SK-N-SH (cell line): ENCODE data around the gene SENP1. TPM values are rescaled to one million over a fixed set of nuclear protein-coding genes. Genes with fewer than 3 reads are reported as not detected.

Experiments used
- CTCF ChIA-PET: fragments of 300-600, 350-600 bp; formaldehyde crosslinking; extraction: SDS; loops from one replicate; lab custom pipeline; 2021; lab: Yijun Ruan, JAX
- POLR2A ChIA-PET: fragments of 350-600 bp; sonication (Branson Sonifier 250); formaldehyde crosslinking; extraction: SDS; loops from one replicate; lab custom pipeline; 2020; ENCODE audit warnings: antibody characterized with exemption, inconsistent platforms; lab: Yijun Ruan, JAX
- DNase-seq: peaks from one replicate; pipeline ENCODE4 v3.0.0; 2012
- H2AFZ ChIP-seq: fragments of 200-600 bp; sonication (generic); 2 replicates; pipeline ENCODE4 v1.8.1; 2016; ENCODE audit warnings: antibody characterized with exemption, mild to moderate bottlenecking, low read depth
- H3F3A ChIP-seq: fragments of 200-600 bp; sonication (generic); replicated peaks from 2 replicates; pipeline ENCODE3; 2016; ENCODE audit warnings: antibody characterized with exemption, mild to moderate bottlenecking; ENCODE audit not compliant: insufficient read depth
- H3K27ac ChIP-seq, 2 experiments: fragments of 200-500 bp in 1 of 2; fragments of 200-600 bp in 1 of 2; sonication (Bioruptor generic) in 1 of 2; sonication (generic), shearing (Covaris generic) in 1 of 2; 2 replicates each; pipeline versions ENCODE4 v1.5.1 to v1.6.1; 2014 to 2016; ENCODE audit warnings: low read depth in 2 of 2, inconsistent platforms in 1 of 2, low read length in 1 of 2, mild to moderate bottlenecking in 1 of 2, mixed read lengths in 1 of 2
- H3K27me3 ChIP-seq: fragments of 200-600 bp; sonication (generic), shearing (Covaris generic); 2 replicates; pipeline ENCODE4 v1.6.1; 2016; ENCODE audit warnings: mixed run types; ENCODE audit not compliant: insufficient read depth
- H3K36me3 ChIP-seq, 2 experiments: fragments of 200-500 bp in 1 of 2; fragments of 200-600 bp in 1 of 2; sonication (Bioruptor generic) in 1 of 2; sonication (generic) in 1 of 2; replicated peaks in 1 of 2; 2 replicates each; pipeline versions ENCODE3 to v1.5.1; 2014 to 2016; ENCODE audit warnings: low read length in 1 of 2, mild to moderate bottlenecking in 1 of 2; ENCODE audit not compliant: insufficient read depth in 2 of 2, control insufficient read depth in 1 of 2
- H3K4me1 ChIP-seq, 2 experiments: fragments of 200-500 bp in 1 of 2; fragments of 200-600 bp in 1 of 2; sonication (Bioruptor generic) in 1 of 2; sonication (generic), shearing (Covaris generic) in 1 of 2; 2 replicates each; pipeline versions ENCODE4 v1.5.1 to v1.6.1; 2014 to 2016; ENCODE audit warnings: low read depth in 1 of 2, low read length in 1 of 2, mixed run types in 1 of 2; ENCODE audit not compliant: insufficient read depth in 2 of 2, control insufficient read depth in 1 of 2
- H3K4me2 ChIP-seq: fragments of 200-600 bp; sonication (generic), shearing (Covaris generic); 2 replicates; pipeline ENCODE4 v1.6.1; 2017; ENCODE audit warnings: mixed run types
- H3K4me3 ChIP-seq, 2 experiments: fragments of 200-500 bp in 1 of 2; fragments of 200-600 bp in 1 of 2; sonication (Bioruptor generic) in 1 of 2; sonication (generic), shearing (Covaris generic) in 1 of 2; 2 replicates each; pipeline versions ENCODE4 v1.5.1 to v1.8.1; 2014 to 2016; ENCODE audit warnings: low read depth in 2 of 2, inconsistent platforms in 1 of 2, low read length in 1 of 2, mild to moderate bottlenecking in 1 of 2, mixed read lengths in 1 of 2, moderate library complexity in 1 of 2
- H3K79me2 ChIP-seq: fragments of 200-600 bp; sonication (generic); 2 replicates; pipeline ENCODE4 v1.8.1; 2017; ENCODE audit warnings: mild to moderate bottlenecking; ENCODE audit not compliant: insufficient read depth
- H3K9ac ChIP-seq: fragments of 200-600 bp; sonication (generic); 2 replicates; pipeline ENCODE4 v1.6.1; 2017; ENCODE audit warnings: mixed run types
- H3K9me2 ChIP-seq: fragments of 200-600 bp; sonication (generic); 2 replicates; pipeline ENCODE4 v1.6.1; 2017; ENCODE audit warnings: mixed run types
- H3K9me3 ChIP-seq: fragments of 200-600 bp; sonication (generic); 2 replicates; pipeline ENCODE4 v1.6.1; 2017; ENCODE audit warnings: mixed run types, mild to moderate bottlenecking, moderate library complexity
- H4K20me1 ChIP-seq: fragments of 200-600 bp; sonication (generic); 2 replicates; pipeline ENCODE4 v1.6.1; 2017; ENCODE audit warnings: mild to moderate bottlenecking, mixed run types; ENCODE audit not compliant: insufficient read depth
- EZH2phosphoT487 ChIP-seq: fragments of 200-600 bp; sonication (generic); IDR thresholded peaks from 2 replicates; pipeline ENCODE4 v1.6.1; 2017; ENCODE audit warnings: low read depth, mixed run types, mild to moderate bottlenecking, antibody characterized with exemption, moderate library complexity, borderline replicate concordance
- GABPA ChIP-seq: IDR thresholded peaks from 2 replicates; pipeline ENCODE4 v1.4.0; 2012; ENCODE audit warnings: low read depth, mild to moderate bottlenecking
- NRF1 ChIP-seq: IDR thresholded peaks from 2 replicates; pipeline ENCODE4 v1.6.1; 2012; ENCODE audit warnings: low read depth, mild to moderate bottlenecking, low read length
- POLR2AphosphoS5 ChIP-seq: IDR thresholded peaks from 2 replicates; pipeline ENCODE4 v1.6.1; 2012; ENCODE audit warnings: low read depth, low read length
- RCOR1 ChIP-seq: fragments of 150-350 bp; IDR thresholded peaks from 2 replicates; pipeline ENCODE4 v1.6.1; 2017; ENCODE audit warnings: antibody characterized with exemption, low read length
- RXRA ChIP-seq: IDR thresholded peaks from 2 replicates; pipeline ENCODE4 v1.4.0; 2012; ENCODE audit warnings: low read depth, mild to moderate bottlenecking, borderline replicate concordance
- YY1 ChIP-seq: IDR thresholded peaks from 2 replicates; pipeline ENCODE4 v1.4.0; 2012; ENCODE audit warnings: low read depth, mild to moderate bottlenecking
- WGBS: methylation state at CpG from one replicate; pipeline ENCODE4 v1.1.6; 2017; ENCODE audit warnings: low lambda C conversion rate; 5-methylcytosine and 5-hydroxymethylcytosine counted together
- polyA plus RNA-seq, 3 experiments: library from polyadenylated mRNA; depleted of rRNA; stranded (reverse); fragments of >200 nt; gene quantifications; 2 replicates each; pipeline ENCODE4 v1.2.3, GENCODE V29; 2012
- TF ChIP-seq, protein P1 (sequence below): IDR thresholded peaks from 2 replicates; pipeline ENCODE4 v1.6.1; 2012; ENCODE audit warnings: mild to moderate bottlenecking, low read depth, low read length, moderate library complexity
- TF ChIP-seq, protein P2 (sequence below): fragments of 200-600 bp; sonication (generic); IDR thresholded peaks from 2 replicates; pipeline ENCODE4 v1.6.1; 2017; ENCODE audit warnings: antibody characterized with exemption, mild to moderate bottlenecking, moderate library complexity

SENP1 gene
- polyA plus RNA-seq, 1 of the 3 experiments (the other 2 are of a cell fraction) = 5.6 TPM

DNA sequence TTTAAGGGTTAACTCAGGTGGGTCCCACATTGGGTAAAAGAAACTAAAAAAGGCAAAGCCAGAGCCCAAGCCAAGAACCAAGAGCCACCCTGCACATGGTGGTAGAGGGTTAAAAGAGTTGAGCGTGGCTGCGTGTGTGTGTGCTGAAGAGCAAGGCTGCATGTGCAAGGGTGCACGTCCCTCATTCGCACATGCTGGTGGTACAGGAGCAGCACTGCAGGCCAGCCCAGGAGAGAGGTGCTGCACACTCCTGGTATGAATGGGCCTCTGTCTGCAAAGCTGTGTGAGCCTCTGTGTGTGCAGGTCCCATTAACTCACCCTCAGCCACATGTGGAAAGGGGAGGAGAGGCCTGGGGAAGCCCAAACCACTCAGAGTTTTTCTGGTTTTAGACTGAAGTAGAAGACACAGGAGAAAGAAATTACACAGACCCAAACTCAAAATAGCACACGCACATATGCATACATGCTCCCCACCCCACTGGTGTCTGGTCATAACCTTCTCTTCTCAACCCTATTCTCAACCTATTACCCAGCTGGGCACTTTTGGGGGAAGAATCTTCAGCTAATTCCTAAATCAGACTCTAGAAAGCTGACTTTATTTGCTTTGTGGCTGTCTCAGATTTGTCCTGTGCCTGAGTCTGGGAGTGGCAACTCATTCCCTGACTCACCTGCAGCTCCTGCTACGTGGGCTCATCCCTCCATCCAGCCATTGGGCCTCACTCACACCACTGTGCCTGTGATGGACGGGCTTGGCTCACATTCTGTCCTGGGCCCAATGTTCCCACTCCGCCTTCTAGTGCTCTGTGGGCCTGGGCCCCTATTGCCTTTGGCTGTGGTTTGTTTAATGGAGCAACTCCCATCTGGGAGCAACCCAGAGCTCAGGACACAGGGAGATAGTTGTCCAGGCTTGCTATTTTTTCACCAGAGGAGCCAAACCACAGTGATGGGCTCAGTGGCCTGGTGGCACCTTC, 70.8 kb downstream of the SENP1 start:
- H3K4me2 ChIP-seq = no peak overlapping the region
- H3K9me3 ChIP-seq = no peaks in the 10 kb centered on the region
- H3K9ac ChIP-seq = no peak overlapping the region
- H4K20me1 ChIP-seq = no peaks in the 10 kb centered on the region
- DNase-seq = no peak
- WGBS = 77% methylated on average over 8 of the region's 8 CpGs
- TF ChIP-seq, protein P1, sequence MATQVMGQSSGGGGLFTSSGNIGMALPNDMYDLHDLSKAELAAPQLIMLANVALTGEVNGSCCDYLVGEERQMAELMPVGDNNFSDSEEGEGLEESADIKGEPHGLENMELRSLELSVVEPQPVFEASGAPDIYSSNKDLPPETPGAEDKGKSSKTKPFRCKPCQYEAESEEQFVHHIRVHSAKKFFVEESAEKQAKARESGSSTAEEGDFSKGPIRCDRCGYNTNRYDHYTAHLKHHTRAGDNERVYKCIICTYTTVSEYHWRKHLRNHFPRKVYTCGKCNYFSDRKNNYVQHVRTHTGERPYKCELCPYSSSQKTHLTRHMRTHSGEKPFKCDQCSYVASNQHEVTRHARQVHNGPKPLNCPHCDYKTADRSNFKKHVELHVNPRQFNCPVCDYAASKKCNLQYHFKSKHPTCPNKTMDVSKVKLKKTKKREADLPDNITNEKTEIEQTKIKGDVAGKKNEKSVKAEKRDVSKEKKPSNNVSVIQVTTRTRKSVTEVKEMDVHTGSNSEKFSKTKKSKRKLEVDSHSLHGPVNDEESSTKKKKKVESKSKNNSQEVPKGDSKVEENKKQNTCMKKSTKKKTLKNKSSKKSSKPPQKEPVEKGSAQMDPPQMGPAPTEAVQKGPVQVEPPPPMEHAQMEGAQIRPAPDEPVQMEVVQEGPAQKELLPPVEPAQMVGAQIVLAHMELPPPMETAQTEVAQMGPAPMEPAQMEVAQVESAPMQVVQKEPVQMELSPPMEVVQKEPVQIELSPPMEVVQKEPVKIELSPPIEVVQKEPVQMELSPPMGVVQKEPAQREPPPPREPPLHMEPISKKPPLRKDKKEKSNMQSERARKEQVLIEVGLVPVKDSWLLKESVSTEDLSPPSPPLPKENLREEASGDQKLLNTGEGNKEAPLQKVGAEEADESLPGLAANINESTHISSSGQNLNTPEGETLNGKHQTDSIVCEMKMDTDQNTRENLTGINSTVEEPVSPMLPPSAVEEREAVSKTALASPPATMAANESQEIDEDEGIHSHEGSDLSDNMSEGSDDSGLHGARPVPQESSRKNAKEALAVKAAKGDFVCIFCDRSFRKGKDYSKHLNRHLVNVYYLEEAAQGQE = no peak
- no peaks in the 10 kb centered on the region for H3K79me2 ChIP-seq
- ChIA-PET POLR2A (no interaction called here), CTCF (interaction anchor here (0.6 kb wide), 1 partner anchor 22 kb away, joined by 3 read pairs; no protein-coding TSS in a partner anchor)
- H3F3A ChIP-seq = no peaks in the 10 kb centered on the region
- no peak overlapping the region for H2AFZ ChIP-seq
- no peaks in the 10 kb centered on the region for H3K9me2 ChIP-seq
- no peak overlapping the region for H3K27ac ChIP-seq
- H3K27me3 ChIP-seq = no peaks in the 10 kb centered on the region
- no peaks in the 10 kb centered on the region for H3K36me3 ChIP-seq
- no peak overlapping the region for H3K4me3 ChIP-seq
- H3K4me1 ChIP-seq = no peaks in the 10 kb centered on the region

DNA sequence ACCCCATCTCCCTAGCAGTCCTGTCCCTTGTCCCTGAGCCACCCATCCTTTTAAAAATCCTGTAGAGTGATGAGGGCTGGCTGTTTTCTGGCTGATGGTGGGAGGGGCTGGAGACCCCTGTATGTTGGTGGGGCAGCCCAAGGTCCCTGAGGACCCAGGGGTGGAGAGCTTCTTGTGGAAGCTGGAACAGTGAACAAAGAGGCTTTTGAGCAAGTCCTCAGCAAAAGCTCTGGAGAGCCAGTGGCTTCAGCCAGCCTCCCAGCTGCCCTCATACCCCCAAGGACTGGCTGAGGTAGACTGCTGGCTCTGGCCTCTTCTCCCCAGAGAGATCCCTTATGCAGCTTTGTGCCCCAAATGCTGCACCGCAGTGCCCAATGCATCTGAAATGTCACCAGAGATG, 72.4 kb downstream of the SENP1 start:
- Histone ChIP-seq H2AFZ (no peak overlapping the region), H3K4me2 (no peak overlapping the region), H3K79me2 (no peaks in the 10 kb centered on the region), H3K9ac (no peak overlapping the region), H3K9me2 (no peaks in the 10 kb centered on the region), H3F3A (no peaks in the 10 kb centered on the region), H4K20me1 (no peaks in the 10 kb centered on the region), H3K27me3 (no peaks in the 10 kb centered on the region), H3K4me3 (no peak overlapping the region), H3K27ac (no peak overlapping the region), H3K4me1 (no peaks in the 10 kb centered on the region), H3K36me3 (no peaks in the 10 kb centered on the region), H3K9me3 (no peaks in the 10 kb centered on the region)
- WGBS = 100% methylated on average over 1 of the region's 1 CpG
- DNase-seq = no peak
- POLR2A ChIA-PET = no interaction called here
- TF ChIP-seq RCOR1 (no peak), GABPA (no peak), YY1 (no peak), RXRA (no peak), EZH2phosphoT487 (no peak), POLR2AphosphoS5 (no peak), NRF1 (no peak)
- TF ChIP-seq, protein P2, sequence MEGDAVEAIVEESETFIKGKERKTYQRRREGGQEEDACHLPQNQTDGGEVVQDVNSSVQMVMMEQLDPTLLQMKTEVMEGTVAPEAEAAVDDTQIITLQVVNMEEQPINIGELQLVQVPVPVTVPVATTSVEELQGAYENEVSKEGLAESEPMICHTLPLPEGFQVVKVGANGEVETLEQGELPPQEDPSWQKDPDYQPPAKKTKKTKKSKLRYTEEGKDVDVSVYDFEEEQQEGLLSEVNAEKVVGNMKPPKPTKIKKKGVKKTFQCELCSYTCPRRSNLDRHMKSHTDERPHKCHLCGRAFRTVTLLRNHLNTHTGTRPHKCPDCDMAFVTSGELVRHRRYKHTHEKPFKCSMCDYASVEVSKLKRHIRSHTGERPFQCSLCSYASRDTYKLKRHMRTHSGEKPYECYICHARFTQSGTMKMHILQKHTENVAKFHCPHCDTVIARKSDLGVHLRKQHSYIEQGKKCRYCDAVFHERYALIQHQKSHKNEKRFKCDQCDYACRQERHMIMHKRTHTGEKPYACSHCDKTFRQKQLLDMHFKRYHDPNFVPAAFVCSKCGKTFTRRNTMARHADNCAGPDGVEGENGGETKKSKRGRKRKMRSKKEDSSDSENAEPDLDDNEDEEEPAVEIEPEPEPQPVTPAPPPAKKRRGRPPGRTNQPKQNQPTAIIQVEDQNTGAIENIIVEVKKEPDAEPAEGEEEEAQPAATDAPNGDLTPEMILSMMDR = no peak
- CTCF ChIA-PET = interaction anchor here (0.6 kb wide), 1 partner anchor 33 kb away, joined by 3 read pairs; no protein-coding TSS in a partner anchor
